K562 (cell line): ENCODE results near the gene RBFOX1. TPM values are rescaled to one million over a fixed set of nuclear protein-coding genes. Genes with fewer than 3 reads are reported as not detected.

Source experiments
- ATAC-seq: fragments of 200-7000 bp; cut with Tn5 transposase; 3 replicates; pipeline ENCODE4 v1.9.1; 2020; ENCODE audit warnings: moderate library complexity
- BruUV-seq: library from RNA; stranded (reverse); fragments of 400-500 nt; replicated peaks from 2 replicates; lab custom pipeline; 2021; lab: Mats Ljungman, UMichigan
- CTCF ChIA-PET: fragments of 300-600 bp; formaldehyde crosslinking; extraction: SDS; loops from one replicate; lab custom pipeline; 2021; ENCODE audit warnings: low intra/inter-chr PET ratio; lab: Yijun Ruan, JAX
- POLR2A ChIA-PET: fragments of 300-600, 350-650 bp; sonication (Branson Sonifier 250); formaldehyde crosslinking; extraction: SDS; loops from one replicate; lab custom pipeline; 2021; ENCODE audit warnings: antibody characterized with exemption, inconsistent platforms; lab: Yijun Ruan, JAX
- DNase-seq, 4 experiments: peaks; one replicate each; pipeline versions ENCODE4 v3.0.0 to v3.0.0-alpha.2; 2011 to 2018; ENCODE audit warnings: low spot score in 3 of 4, mixed read lengths in 3 of 4; ENCODE audit errors: extremely low read depth in 1 of 4
- FAIRE-seq: peaks from 2 replicates; lab custom pipeline; 2011; peaks lifted over from hg19 to GRCh38; lab: Jason Lieb, UNC
- H2AFZ ChIP-seq: 2 replicates; pipeline ENCODE4 v1.6.0; 2011; ENCODE audit warnings: low read depth, low read length, control low read depth, inconsistent platforms
- H3K27ac ChIP-seq: fragments of 200-600 bp; 3 replicates; pipeline ENCODE4 v1.8.0; 2011; ENCODE audit warnings: low read depth, mild to moderate bottlenecking, control low read depth, inconsistent platforms, low read length, moderate library complexity, mixed read lengths; ENCODE audit errors: extremely low read depth
- H3K27me3 ChIP-seq, 2 experiments: fragments of 300-600 bp in 1 of 2; 2 replicates in 1 of 2; 3 replicates in 1 of 2; pipeline versions ENCODE4 v1.6.0 to v1.8.0; 2011; ENCODE audit warnings: inconsistent platforms in 2 of 2, low read length in 2 of 2, mild to moderate bottlenecking in 1 of 2, mixed read lengths in 1 of 2, moderate library complexity in 1 of 2; ENCODE audit not compliant: control insufficient read depth in 2 of 2, insufficient read depth in 2 of 2
- H3K36me3 ChIP-seq: fragments of 300-600 bp; 3 replicates; pipeline ENCODE4 v1.8.0; 2011; ENCODE audit warnings: mild to moderate bottlenecking, low read length, inconsistent platforms; ENCODE audit not compliant: control insufficient read depth, insufficient read depth
- H3K4me1 ChIP-seq, 2 experiments: fragments of 200-600 bp in 1 of 2; replicated peaks in 1 of 2; 2 replicates in 1 of 2; 3 replicates in 1 of 2; pipeline versions ENCODE4 v1.5.1 to v1.8.0; 2011; ENCODE audit warnings: inconsistent platforms in 2 of 2, low read length in 2 of 2, mild to moderate bottlenecking in 1 of 2, mixed read lengths in 1 of 2, moderate library complexity in 1 of 2; ENCODE audit not compliant: control insufficient read depth in 2 of 2, insufficient read depth in 2 of 2
- H3K4me2 ChIP-seq: 2 replicates; pipeline ENCODE4 v1.6.1; 2011; ENCODE audit warnings: low read length, control low read depth, inconsistent platforms, mixed read lengths; ENCODE audit not compliant: insufficient read depth
- H3K4me3 ChIP-seq: fragments of 200-600 bp; sonication (generic), shearing (Covaris generic); 2 replicates; pipeline ENCODE4 v1.5.1; 2016; ENCODE audit warnings: control low read depth, inconsistent platforms
- H3K79me2 ChIP-seq: fragments of 200-600 bp; 3 replicates; pipeline ENCODE4 v1.8.0; 2011; ENCODE audit warnings: low read length, inconsistent platforms; ENCODE audit not compliant: control insufficient read depth, insufficient read depth
- H3K9ac ChIP-seq, 2 experiments: 2 replicates each; pipeline versions ENCODE4 v1.6.0 to v1.6.1; 2011; ENCODE audit warnings: low read depth in 2 of 2, low read length in 2 of 2, control low read depth in 1 of 2, inconsistent platforms in 1 of 2, mild to moderate bottlenecking in 1 of 2, mixed read lengths in 1 of 2; ENCODE audit not compliant: insufficient read depth in 1 of 2
- H3K9me1 ChIP-seq: one replicate; pipeline ENCODE4 v1.6.0; 2011; ENCODE audit warnings: inconsistent platforms, mild to moderate bottlenecking, low read length, moderate library complexity; ENCODE audit not compliant: control insufficient read depth, insufficient read depth
- H3K9me3 ChIP-seq: replicated peaks from 2 replicates; pipeline ENCODE4 v1.5.1; 2011; ENCODE audit warnings: low read depth, low read length, inconsistent platforms; ENCODE audit not compliant: control insufficient read depth, insufficient read depth
- H4K20me1 ChIP-seq: replicated peaks from 2 replicates; pipeline ENCODE4 v1.6.1; 2011; ENCODE audit warnings: low read length, inconsistent platforms, mixed read lengths; ENCODE audit not compliant: control insufficient read depth, insufficient read depth
- BCLAF1 ChIP-seq, 2 experiments: fragments of 450-650 bp in 1 of 2; IDR thresholded peaks; 2 replicates each; pipeline ENCODE4 v1.6.1; 2011 to 2017; ENCODE audit warnings: low read depth in 2 of 2, antibody characterized with exemption in 1 of 2, borderline replicate concordance in 1 of 2, low read length in 1 of 2, mild to moderate bottlenecking in 1 of 2, mixed read lengths in 1 of 2; ENCODE audit not compliant: control insufficient read depth in 1 of 2
- CBX3 ChIP-seq, 2 experiments: IDR thresholded peaks; 1 replicate in 1 of 2; 2 replicates in 1 of 2; pipeline ENCODE4 v1.6.1; 2012; ENCODE audit warnings: inconsistent platforms in 2 of 2, low read length in 2 of 2, borderline replicate concordance in 1 of 2, control low read depth in 1 of 2
- NR2C1 ChIP-seq, 2 experiments: fragments of 450-650 bp; IDR thresholded peaks; 2 replicates each; pipeline ENCODE4 v1.6.1; 2017; ENCODE audit warnings: mild to moderate bottlenecking in 2 of 2, antibody characterized with exemption in 1 of 2, inconsistent platforms in 1 of 2, missing compliant biosample characterization in 1 of 2, missing genetic modification characterization in 1 of 2
- SETDB1 ChIP-seq: IDR thresholded peaks from one replicate; pipeline ENCODE4 v1.6.1; 2012; ENCODE audit warnings: low read length, control low read depth, inconsistent platforms
- SIRT6 ChIP-seq: IDR thresholded peaks from one replicate; pipeline ENCODE4 v1.6.1; 2012; ENCODE audit warnings: low read depth, mild to moderate bottlenecking, control low read depth, inconsistent platforms, low read length, moderate library complexity
- STAT5A ChIP-seq: IDR thresholded peaks from 2 replicates; pipeline ENCODE4 v1.6.1; 2012; ENCODE audit warnings: low read length, inconsistent platforms, borderline replicate concordance
- ZNF639 ChIP-seq, 2 experiments: fragments of 200-800 bp in 1 of 2; sonication (Bioruptor generic) in 1 of 2; sonication (generic) in 1 of 2; formaldehyde crosslinking in 1 of 2; IDR thresholded peaks in 1 of 2; conservative IDR thresholded peaks in 1 of 2; 2 replicates each; pipeline versions ENCODE4 v1.5.0 to v1.6.1; 2016 to 2020; ENCODE audit warnings: missing compliant biosample characterization in 1 of 2, missing genetic modification characterization in 1 of 2, missing genetic modification reagents in 1 of 2
- ZNF655 ChIP-seq: fragments of 250-450 bp; sonication (Bioruptor Pico); IDR thresholded peaks from 2 replicates; pipeline ENCODE4 v1.5.0; 2021
- WGBS: fragments of 100-300 bp; shearing (Covaris generic); methylation state at CpG from one replicate; pipeline ENCODE4 v1.1.6; 2016; ENCODE audit warnings: low coverage, mixed read lengths; ENCODE audit not compliant: insufficient coverage; ENCODE audit errors: missing lambda C conversion rate; 5-methylcytosine and 5-hydroxymethylcytosine counted together
- in situ Hi-C: fragments of 300-500 bp; cut with MboI; formaldehyde crosslinking; loops from 4 replicates; pipeline ENCODE4 v1.15.0; 2018; ENCODE audit warnings: inconsistent platforms, mixed read lengths
- intact Hi-C: fragments of 100-400 bp; cut with micrococcal nuclease; formaldehyde crosslinking; loops from 2 replicates; pipeline ENCODE4 v1.14.2; 2022
- polyA plus RNA-seq, 8 experiments: library from polyadenylated mRNA; depleted of rRNA in 4 of 8; stranded (reverse) in 5 of 8; unstranded in 3 of 8; fragments of >200 nt; fragmentation: Nextera tagmentation in 2 of 8; fragmentation: Illumina TruSeq in 1 of 8; extraction: Ambion mirVana in 2 of 8; extraction: Trizol in 1 of 8; gene quantifications; 2 replicates each; pipeline versions ENCODE4 v1.2.1 to v1.2.3, GENCODE V29; 2011 to 2014; ENCODE audit warnings: inconsistent platforms in 1 of 8, missing spikeins in 1 of 8
- total RNA-seq, 7 experiments: library from RNA; depleted of rRNA in 6 of 7; stranded (reverse); fragments of >200 nt in 6 of 7; fragmentation: Illumina TruSeq in 2 of 7; extraction: Trizol in 2 of 7; gene quantifications; 2 replicates each; pipeline versions ENCODE4 v1.2.1 to v1.2.3, GENCODE V29; 2011 to 2021; ENCODE audit warnings: low replicate concordance in 1 of 7

The RBFOX1 gene
- total and polyA plus RNA-seq, 9 of the 15 experiments (the other 6 are each of a cell fraction or from before 2014, with no cell fraction given): 0.03 TPM; not detected in 8

DNA sequence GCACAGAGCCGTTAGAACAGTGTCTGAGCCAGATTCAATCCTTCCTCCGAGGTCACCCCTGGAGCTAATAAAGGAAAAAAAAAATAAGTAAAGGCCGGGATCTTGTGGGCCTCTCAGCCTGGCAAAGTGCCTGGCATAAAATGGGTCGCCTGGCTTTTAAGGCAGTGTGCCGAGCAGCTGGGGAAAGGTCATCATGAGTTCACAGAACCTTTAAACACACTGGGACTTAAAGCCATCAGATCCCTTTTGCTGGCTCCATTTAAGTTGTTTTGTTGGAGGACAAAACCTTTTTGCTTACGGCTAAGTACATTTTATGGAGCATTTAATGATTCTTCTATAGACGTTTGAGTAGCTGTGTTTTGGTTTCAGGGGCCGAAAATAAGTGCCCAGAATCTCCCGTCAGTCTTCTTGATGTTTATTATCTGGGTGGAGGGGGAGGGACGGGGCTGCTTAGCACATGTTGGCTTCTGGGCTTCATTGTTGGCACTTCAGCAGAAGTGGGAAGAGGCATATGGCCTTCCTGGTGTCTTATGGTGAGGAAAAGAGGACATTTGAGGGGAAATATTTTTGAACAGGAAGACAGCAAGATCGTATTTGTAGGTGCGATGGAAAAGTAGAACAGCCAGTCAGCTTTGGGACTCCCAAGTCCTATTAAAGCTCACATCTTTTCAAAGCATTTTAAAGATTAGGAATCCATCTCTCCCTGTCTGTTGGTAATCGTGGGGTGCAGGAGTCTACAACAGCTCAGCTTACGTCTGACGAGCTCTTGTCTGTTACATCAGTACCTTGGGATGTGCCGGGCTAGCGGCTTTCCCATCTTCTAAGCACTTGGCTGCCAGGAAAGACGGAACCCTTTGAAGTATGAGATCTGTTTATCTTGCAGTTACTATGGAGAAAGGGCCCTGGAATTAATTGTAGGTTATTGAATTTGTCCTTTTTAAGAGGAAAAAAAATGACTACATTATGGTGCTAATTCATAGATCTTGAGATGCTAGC is 31.1 kb downstream of the RBFOX1 start:
- intact Hi-C loops (no loop called here), in situ Hi-C loops (no loop called here)
- DNase-seq: no peak
- TF ChIP-seq CBX3 (IDR thresholded peaks at IDR 0.05; ENCODE audit: borderline replicate concordance in 1 of 2, low read length in 2 of 2): no peak
- no peak for TF ChIP-seq STAT5A
- no peak for TF ChIP-seq BCLAF1 (IDR thresholded peaks at IDR 0.05; ENCODE audit: borderline replicate concordance in 1 of 2, control insufficient read depth in 1 of 2, low read depth in 2 of 2, low read length in 1 of 2)
- no peak for TF ChIP-seq SIRT6
- TF ChIP-seq ZNF655: no peak
- TF ChIP-seq SETDB1: no peak
- no peak for TF ChIP-seq ZNF639 (CRISPR knock-in tag; conservative IDR thresholded peaks at IDR 0.05 in 1 of 2, IDR thresholded peaks at IDR 0.05 in 1 of 2)
- TF ChIP-seq NR2C1 (IDR thresholded peaks at IDR 0.05): no peak
- no peak for TF ChIP-seq NR2C1 (tag; IDR thresholded peaks at IDR 0.05)
- WGBS: under 1% methylated on average over 18 of the region's 18 CpGs
- no peaks in the 10 kb centered on the region; a peak in 1 of 5 replicates for H3K27me3 ChIP-seq
- ATAC-seq: no peak
- no peak overlapping the region for H2AFZ ChIP-seq
- H3K4me1 ChIP-seq: no peaks in the 10 kb centered on the region
- ChIA-PET POLR2A (interaction anchor here (0.7 kb wide), 1 partner anchor 41 kb away, joined by 3 read pairs; no protein-coding TSS in a partner anchor), CTCF (no interaction called here)
- H3K9me3 ChIP-seq: no peaks in the 10 kb centered on the region
- FAIRE-seq: no peak
- H3K4me3 ChIP-seq: no peak overlapping the region
- no peaks in the 10 kb centered on the region for H3K9me1 ChIP-seq
- no peak overlapping the region for H3K27ac ChIP-seq
- no peak overlapping the region for H3K9ac ChIP-seq
- no TSS peak for BruUV-seq
- no peak overlapping the region for H3K4me2 ChIP-seq
- no peaks in the 10 kb centered on the region for H3K36me3 ChIP-seq
- no peaks in the 10 kb centered on the region for H4K20me1 ChIP-seq
- H3K79me2 ChIP-seq: no peaks in the 10 kb centered on the region
